Measurements from ENCODE around the gene GLYATL3.

The GLYATL3 gene

DNA sequence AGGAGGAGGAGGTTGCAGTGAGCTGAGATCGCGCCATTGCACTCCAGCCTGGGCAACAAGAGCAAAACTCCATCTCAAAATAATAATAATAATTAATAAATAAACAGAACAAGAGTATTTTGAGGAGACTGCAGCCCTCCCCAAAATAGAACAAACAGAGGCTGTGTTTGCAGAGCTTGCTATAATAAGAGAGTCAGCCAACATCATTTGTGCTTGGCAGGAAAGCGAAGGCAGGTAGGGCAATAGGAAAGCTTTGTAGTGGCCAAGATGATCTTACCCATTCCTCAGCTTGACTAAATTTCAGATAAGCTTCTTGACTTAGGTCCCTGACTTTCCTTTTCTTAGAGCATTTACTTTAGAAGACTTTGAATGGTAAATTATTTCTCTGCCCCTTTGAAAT is 57.5 kb downstream of the GLYATL3 start:
- Histone ChIP-seq H4K20me1 (ENCODE audit: insufficient read depth) (no peaks in the 10 kb centered on the region), H3K4me3 (IDR thresholded peaks at IDR 0.05; ENCODE audit: insufficient read depth, low read depth, low read length) (no peak overlapping the region), H3K4me2 (no peak overlapping the region), H3K27ac (no peak overlapping the region), H2AFZ (ENCODE audit: low read depth) (no peak overlapping the region), H3K9ac (no peak overlapping the region), H3K36me3 (ENCODE audit: insufficient read depth) (no peaks in the 10 kb centered on the region), H3K79me2 (ENCODE audit: insufficient read depth, low read depth) (no peaks in the 10 kb centered on the region), H3K27me3 (ENCODE audit: insufficient read depth, low read depth) (no peaks in the 10 kb centered on the region), H3K4me1 (ENCODE audit: low read depth, poor library complexity, severe bottlenecking) (no peaks in the 10 kb centered on the region)
- TF ChIP-seq, protein P1, sequence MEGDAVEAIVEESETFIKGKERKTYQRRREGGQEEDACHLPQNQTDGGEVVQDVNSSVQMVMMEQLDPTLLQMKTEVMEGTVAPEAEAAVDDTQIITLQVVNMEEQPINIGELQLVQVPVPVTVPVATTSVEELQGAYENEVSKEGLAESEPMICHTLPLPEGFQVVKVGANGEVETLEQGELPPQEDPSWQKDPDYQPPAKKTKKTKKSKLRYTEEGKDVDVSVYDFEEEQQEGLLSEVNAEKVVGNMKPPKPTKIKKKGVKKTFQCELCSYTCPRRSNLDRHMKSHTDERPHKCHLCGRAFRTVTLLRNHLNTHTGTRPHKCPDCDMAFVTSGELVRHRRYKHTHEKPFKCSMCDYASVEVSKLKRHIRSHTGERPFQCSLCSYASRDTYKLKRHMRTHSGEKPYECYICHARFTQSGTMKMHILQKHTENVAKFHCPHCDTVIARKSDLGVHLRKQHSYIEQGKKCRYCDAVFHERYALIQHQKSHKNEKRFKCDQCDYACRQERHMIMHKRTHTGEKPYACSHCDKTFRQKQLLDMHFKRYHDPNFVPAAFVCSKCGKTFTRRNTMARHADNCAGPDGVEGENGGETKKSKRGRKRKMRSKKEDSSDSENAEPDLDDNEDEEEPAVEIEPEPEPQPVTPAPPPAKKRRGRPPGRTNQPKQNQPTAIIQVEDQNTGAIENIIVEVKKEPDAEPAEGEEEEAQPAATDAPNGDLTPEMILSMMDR (conservative IDR thresholded peaks at IDR 0.05; ENCODE audit: low read depth, low read length), result no peak

DNA sequence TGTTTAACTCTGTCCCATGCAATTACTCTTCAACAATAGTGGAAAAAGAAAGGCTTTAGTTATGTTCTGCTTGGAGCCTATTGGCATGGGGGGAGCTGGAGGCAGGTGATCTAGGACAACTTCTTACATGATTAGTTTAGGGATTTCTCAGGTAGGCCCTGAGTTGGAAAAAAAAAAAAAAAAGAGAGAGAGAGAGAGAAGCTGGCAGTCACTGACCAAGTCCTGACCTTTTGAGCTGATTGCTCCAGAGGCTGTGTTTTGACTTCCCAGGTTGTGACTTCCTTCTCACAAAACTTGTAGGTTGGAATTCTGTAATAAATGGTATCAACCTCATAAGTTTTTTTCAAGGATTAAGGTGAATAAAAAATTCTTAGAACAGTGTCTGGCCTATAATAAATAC is 58.5 kb downstream of the GLYATL3 start:
- H3K9ac ChIP-seq, result no peak overlapping the region
- no peak overlapping the region for H3K27ac ChIP-seq
- H3K36me3 ChIP-seq (ENCODE audit: insufficient read depth), result no peaks in the 10 kb centered on the region
- no peak overlapping the region for H2AFZ ChIP-seq (ENCODE audit: low read depth)
- TF ChIP-seq, protein P1 (conservative IDR thresholded peaks at IDR 0.05; ENCODE audit: low read depth, low read length), result no peak
- H3K4me2 ChIP-seq, result no peak overlapping the region
- H3K4me1 ChIP-seq (ENCODE audit: low read depth, poor library complexity, severe bottlenecking), result no peaks in the 10 kb centered on the region
- no peaks in the 10 kb centered on the region for H3K27me3 ChIP-seq (ENCODE audit: insufficient read depth, low read depth)
- H3K79me2 ChIP-seq (ENCODE audit: insufficient read depth, low read depth), result no peaks in the 10 kb centered on the region
- H4K20me1 ChIP-seq (ENCODE audit: insufficient read depth), result no peaks in the 10 kb centered on the region
- no peak overlapping the region for H3K4me3 ChIP-seq (IDR thresholded peaks at IDR 0.05; ENCODE audit: insufficient read depth, low read depth, low read length)

DNA sequence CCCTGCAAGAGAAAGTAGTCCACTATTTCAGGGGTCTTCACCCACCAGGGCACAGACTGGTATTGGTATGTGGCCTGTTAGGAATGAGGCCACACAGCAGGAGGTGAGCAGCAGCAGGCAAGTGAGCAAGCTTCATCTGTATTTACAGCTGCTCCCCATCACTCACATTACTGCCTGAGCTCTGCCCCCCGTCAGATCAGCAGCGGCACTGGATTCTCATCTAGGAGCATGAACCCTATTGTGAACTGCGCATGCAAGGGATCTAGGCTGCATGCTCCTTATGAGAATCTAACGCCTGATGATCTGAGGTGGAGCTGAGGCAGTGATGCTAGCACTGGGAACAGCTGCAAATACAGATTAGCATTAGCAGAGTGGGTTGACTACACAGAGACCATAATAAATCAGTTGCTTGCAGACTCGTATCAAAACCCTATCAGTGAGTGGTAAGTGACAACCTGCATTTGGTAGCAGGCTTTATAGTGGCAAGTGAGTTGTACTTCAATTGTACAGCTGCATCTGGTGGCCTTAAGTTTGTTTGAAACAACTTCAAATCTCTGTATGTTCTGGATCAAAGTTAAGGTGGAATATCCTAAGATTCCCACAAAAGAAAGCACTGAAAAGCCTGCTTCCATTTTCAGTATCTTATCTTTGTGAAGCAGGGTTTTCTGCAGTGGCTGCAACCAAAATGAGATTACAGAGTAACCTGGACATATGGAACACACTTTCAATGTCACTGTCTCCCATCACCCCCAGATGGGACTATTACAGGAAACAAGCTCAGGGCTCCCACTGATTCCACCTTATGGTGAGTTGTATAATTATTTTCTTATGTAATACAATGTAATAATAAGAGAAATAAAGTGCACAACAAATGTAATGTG is 63.5 kb downstream of the GLYATL3 start:
- TF ChIP-seq, protein P1 (conservative IDR thresholded peaks at IDR 0.05; ENCODE audit: low read depth, low read length), result no peak

DNA sequence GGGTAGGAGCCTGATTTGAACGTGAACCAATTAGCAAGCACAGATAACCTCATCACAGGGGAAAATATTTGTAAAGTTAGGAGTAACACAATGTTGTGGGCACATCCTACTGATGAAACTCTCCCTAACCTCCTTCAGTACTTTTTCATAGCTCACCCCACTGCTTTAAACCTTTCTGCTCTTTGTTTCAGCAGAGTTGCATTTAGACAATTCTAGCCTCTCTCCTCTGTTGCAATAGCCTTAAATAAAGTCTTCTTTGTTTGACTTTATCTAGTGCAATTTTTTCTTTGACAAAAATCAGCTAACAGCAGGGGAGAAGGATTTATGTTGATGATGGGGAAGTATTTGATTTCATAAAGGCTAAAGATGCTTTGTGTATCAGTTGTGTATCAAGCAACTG is 64.8 kb downstream of the GLYATL3 start:
- Histone ChIP-seq H2AFZ (ENCODE audit: low read depth) (no peak overlapping the region), H3K27me3 (ENCODE audit: insufficient read depth, low read depth) (no peaks in the 10 kb centered on the region), H3K4me2 (no peak overlapping the region), H3K4me3 (IDR thresholded peaks at IDR 0.05; ENCODE audit: insufficient read depth, low read depth, low read length) (no peak overlapping the region), H3K27ac (no peak overlapping the region), H3K9ac (no peak overlapping the region), H4K20me1 (ENCODE audit: insufficient read depth) (no peaks in the 10 kb centered on the region), H3K36me3 (ENCODE audit: insufficient read depth) (no peaks in the 10 kb centered on the region), H3K4me1 (ENCODE audit: low read depth, poor library complexity, severe bottlenecking) (no peaks in the 10 kb centered on the region), H3K79me2 (ENCODE audit: insufficient read depth, low read depth) (no peaks in the 10 kb centered on the region)
- TF ChIP-seq, protein P1 (conservative IDR thresholded peaks at IDR 0.05; ENCODE audit: low read depth, low read length), result no peak

More for the DNA sequence above, 63.5 kb downstream of the GLYATL3 start:
- no peaks in the 10 kb centered on the region for H3K79me2 ChIP-seq (ENCODE audit: insufficient read depth, low read depth)
- no peak overlapping the region for H3K4me3 ChIP-seq (IDR thresholded peaks at IDR 0.05; ENCODE audit: insufficient read depth, low read depth, low read length)
- H3K36me3 ChIP-seq (ENCODE audit: insufficient read depth), result no peaks in the 10 kb centered on the region
- no peak overlapping the region for H3K9ac ChIP-seq
- no peak overlapping the region for H2AFZ ChIP-seq (ENCODE audit: low read depth)
- H3K27ac ChIP-seq, result no peak overlapping the region
- H3K27me3 ChIP-seq (ENCODE audit: insufficient read depth, low read depth), result no peaks in the 10 kb centered on the region
- H3K4me2 ChIP-seq, result no peak overlapping the region
- no peaks in the 10 kb centered on the region for H4K20me1 ChIP-seq (ENCODE audit: insufficient read depth)
- no peaks in the 10 kb centered on the region for H3K4me1 ChIP-seq (ENCODE audit: low read depth, poor library complexity, severe bottlenecking)
